A673 (cell line): ENCODE results near the gene CDADC1. TPM values are rescaled to one million over a fixed set of nuclear protein-coding genes. Genes with fewer than 3 reads are reported as not detected.

Experiments used
- BruUV-seq: library from RNA; stranded (reverse); fragments of 400-500 nt; replicated peaks from 2 replicates; lab custom pipeline; 2021; lab: Mats Ljungman, UMichigan
- CTCF ChIA-PET: fragments of 300-600 bp; sonication (Branson Sonifier 250); formaldehyde crosslinking; loops from one replicate; lab custom pipeline; 2022; ENCODE audit warnings: antibody characterized with exemption; lab: Charles Lee
- POLR2A ChIA-PET: fragments of 300-600 bp; sonication (Branson Sonifier 250); formaldehyde crosslinking; loops from one replicate; lab custom pipeline; 2022; ENCODE audit warnings: antibody characterized with exemption; ENCODE audit not compliant: low non-redundant PET; lab: Charles Lee
- DNase-seq: peaks from one replicate; pipeline ENCODE4 v3.0.0-alpha.2; 2015; ENCODE audit warnings: low spot score
- H3K27ac ChIP-seq: fragments of 200-600 bp; sonication (generic); 2 replicates; pipeline ENCODE4 v1.5.1; 2016; ENCODE audit warnings: mixed run types, low read depth, mild to moderate bottlenecking, mixed read lengths, antibody characterized with exemption, low read length; ENCODE audit not compliant: poor library complexity, severe bottlenecking
- H3K27me3 ChIP-seq: fragments of 200-600 bp; sonication (generic); replicated peaks from 2 replicates; pipeline ENCODE4 v1.6.1; 2017; ENCODE audit warnings: mixed run types, low read depth, mild to moderate bottlenecking, mixed read lengths, antibody characterized with exemption, low read length; ENCODE audit not compliant: insufficient read depth, poor library complexity
- H3K36me3 ChIP-seq: fragments of 200-600 bp; sonication (generic); 2 replicates; pipeline ENCODE4 v1.6.1; 2016; ENCODE audit warnings: mixed run types, mild to moderate bottlenecking, mixed read lengths, antibody characterized with exemption, low read length; ENCODE audit not compliant: insufficient read depth, poor library complexity, severe bottlenecking
- H3K4me1 ChIP-seq: fragments of 200-600 bp; sonication (generic); 2 replicates; pipeline ENCODE4 v1.6.1; 2017; ENCODE audit warnings: mixed run types, mild to moderate bottlenecking, mixed read lengths, antibody characterized with exemption, low read length; ENCODE audit not compliant: insufficient read depth, poor library complexity, severe bottlenecking
- H3K4me3 ChIP-seq: fragments of 200-600 bp; sonication (generic); 2 replicates; pipeline ENCODE4 v1.5.1; 2016; ENCODE audit warnings: low read depth, mixed run types, mild to moderate bottlenecking, mixed read lengths, low read length; ENCODE audit not compliant: poor library complexity, severe bottlenecking
- H3K9me3 ChIP-seq: fragments of 200-600 bp; sonication (generic); 2 replicates; pipeline ENCODE4 v1.6.1; 2016; ENCODE audit warnings: mixed run types, low read depth, mild to moderate bottlenecking, mixed read lengths, antibody characterized with exemption, low read length; ENCODE audit not compliant: poor library complexity, severe bottlenecking
- CTCF ChIP-seq: fragments of 300-800, 200-600 bp; sonication (generic); conservative IDR thresholded peaks from 2 replicates; pipeline ENCODE4 v1.5.1; 2017; ENCODE audit warnings: low read depth, mild to moderate bottlenecking, antibody characterized with exemption, low read length, moderate library complexity, mixed read lengths
- EZH2 ChIP-seq: fragments of 200-600 bp; sonication (generic); IDR thresholded peaks from 2 replicates; pipeline ENCODE4 v1.6.1; 2017; ENCODE audit warnings: borderline replicate concordance, low read depth, mild to moderate bottlenecking, mixed read lengths, antibody characterized with exemption, low read length; ENCODE audit not compliant: poor library complexity, severe bottlenecking
- intact Hi-C: fragments of 100-400 bp; cut with micrococcal nuclease; formaldehyde crosslinking; loops from one replicate; pipeline ENCODE4 v1.10.0; 2022; ENCODE audit not compliant: unreplicated experiment
- total RNA-seq: library from RNA; stranded (reverse); gene quantifications from 2 replicates; pipeline ENCODE4 v1.2.3, GENCODE V29; 2021

The CDADC1 gene
- total RNA-seq, 1 experiment from 2014 or later, result 19.2 TPM

GRCh38 chr13:49302222-49302621, 54.5 kb downstream of the CDADC1 start:
- intact Hi-C loops, result loop anchor here (10.0 kb wide), 1 partner anchor 543 kb away; no protein-coding TSS in a partner anchor
- Histone ChIP-seq H3K27ac (no peak overlapping the region), H3K27me3 (no peaks in the 10 kb centered on the region), H3K4me3 (no peak overlapping the region), H3K36me3 (no peaks in the 10 kb centered on the region), H3K4me1 (no peaks in the 10 kb centered on the region), H3K9me3 (no peaks in the 10 kb centered on the region)
- no peak for DNase-seq
- POLR2A ChIA-PET, result no interaction called here
- CTCF ChIA-PET, result no interaction called here
- no TSS peak for BruUV-seq
- no peak for TF ChIP-seq EZH2
- no peak for TF ChIP-seq CTCF

DNA sequence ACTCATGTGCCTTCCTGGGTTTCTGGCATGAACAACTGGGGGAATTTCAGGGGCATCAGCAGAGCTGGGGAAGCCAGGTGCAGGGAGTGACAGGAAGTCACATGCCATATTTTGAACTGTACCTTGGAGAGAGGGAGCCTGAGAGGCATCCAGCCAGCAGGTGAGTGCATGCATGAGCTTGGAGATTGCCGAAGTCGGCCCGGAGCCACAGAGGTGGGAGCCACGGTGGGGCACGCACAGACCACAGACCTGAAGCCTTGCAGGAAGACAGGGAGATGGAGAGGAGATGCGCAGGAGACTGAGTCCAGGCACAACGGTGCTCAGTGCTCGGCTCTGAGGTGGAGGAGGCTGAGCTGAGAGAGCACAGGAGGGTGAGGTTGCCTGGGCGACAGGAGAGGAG, 55.1 kb downstream of the CDADC1 start:
- DNase-seq, result no peak
- intact Hi-C loops, result loop anchor here (10.0 kb wide), 1 partner anchor 542 kb away; no protein-coding TSS in a partner anchor
- Histone ChIP-seq H3K9me3 (no peaks in the 10 kb centered on the region), H3K4me3 (no peak overlapping the region), H3K4me1 (no peaks in the 10 kb centered on the region), H3K36me3 (no peaks in the 10 kb centered on the region), H3K27ac (no peak overlapping the region), H3K27me3 (no peaks in the 10 kb centered on the region)
- CTCF ChIA-PET, result no interaction called here
- POLR2A ChIA-PET, result no interaction called here
- TF ChIP-seq EZH2, result no peak
- no peak for TF ChIP-seq CTCF
- no TSS peak for BruUV-seq

DNA sequence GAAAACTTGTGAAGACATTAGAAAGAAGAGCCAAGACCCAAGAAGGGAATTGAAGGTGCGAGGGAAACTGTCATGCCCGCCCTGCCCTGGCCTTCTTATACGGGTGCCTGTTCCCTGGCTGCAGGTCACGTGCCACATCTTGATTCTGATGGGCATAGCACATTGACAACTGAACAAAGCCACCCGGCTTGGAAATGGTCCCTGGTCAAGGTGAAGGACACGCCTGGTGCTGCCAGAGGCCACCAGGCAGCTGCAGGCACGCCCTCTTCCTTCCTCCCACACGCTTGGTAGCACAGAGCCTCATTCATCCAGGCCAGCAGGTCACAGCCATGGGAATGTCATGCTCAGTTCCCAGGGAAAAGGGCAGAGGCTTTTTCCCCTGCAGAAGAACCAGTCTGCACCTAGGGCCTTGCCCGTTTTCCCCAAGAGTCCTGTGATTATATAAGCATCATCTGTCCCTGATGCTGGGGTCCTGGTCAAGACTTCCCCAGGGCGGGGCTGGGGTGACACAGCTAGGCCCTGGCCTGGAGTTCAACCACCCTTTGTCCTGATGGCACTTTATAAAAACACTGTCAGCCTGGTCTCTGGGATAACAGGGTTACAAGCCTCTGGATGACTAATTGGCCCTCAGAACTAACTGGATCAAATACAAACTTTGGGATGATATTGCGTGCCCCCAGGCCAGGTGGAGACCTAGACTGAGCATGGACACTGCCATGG, 56.0 kb downstream of the CDADC1 start:
- H3K4me1 ChIP-seq, result no peaks in the 10 kb centered on the region
- BruUV-seq, result no TSS peak
- H3K36me3 ChIP-seq, result no peaks in the 10 kb centered on the region
- CTCF ChIA-PET, result no interaction called here
- no peak overlapping the region for H3K27ac ChIP-seq
- POLR2A ChIA-PET, result no interaction called here
- no peaks in the 10 kb centered on the region for H3K9me3 ChIP-seq
- H3K27me3 ChIP-seq, result no peaks in the 10 kb centered on the region
- H3K4me3 ChIP-seq, result no peak overlapping the region
- intact Hi-C loops, result loop anchor here (10.0 kb wide), 1 partner anchor 541 kb away; no protein-coding TSS in a partner anchor
- no peak for TF ChIP-seq EZH2
- TF ChIP-seq CTCF, result no peak
- no peak for DNase-seq
